ENCODE measurements around the gene CNTNAP5. TPM values are rescaled to one million over a fixed set of nuclear protein-coding genes. Genes with fewer than 3 reads are reported as not detected.

The CNTNAP5 gene
- total RNA-seq, 2 donors from 2014 or later = 0.11 TPM; not detected in 1

GRCh38 chr2:124602759-124603158 lies 577.7 kb downstream of the CNTNAP5 start:
- Histone ChIP-seq H3K9me3 (no peaks in the 10 kb centered on the region), H3K27ac (no peak overlapping the region), H3K4me3 (no peak overlapping the region), H3K27me3 (replicated peaks; ENCODE audit: insufficient read depth) (no peaks in the 10 kb centered on the region), H3K36me3 (no peaks in the 10 kb centered on the region), H3K4me1 (replicated peaks) (no peaks in the 10 kb centered on the region)
- TF ChIP-seq POLR2AphosphoS5 (IDR thresholded peaks at IDR 0.05) = no peak
- no peak for TF ChIP-seq POLR2A (IDR thresholded peaks at IDR 0.05)
- no peak for TF ChIP-seq CTCF (IDR thresholded peaks at IDR 0.05)
- no peak for DNase-seq (ENCODE audit: low spot score)
- intact Hi-C loops (cut with DNase I) = no loop called here

GRCh38 chr2:124604940-124605339 lies 579.9 kb downstream of the CNTNAP5 start:
- H3K4me3 ChIP-seq = no peak overlapping the region
- H3K9me3 ChIP-seq = no peaks in the 10 kb centered on the region
- no peaks in the 10 kb centered on the region for H3K36me3 ChIP-seq
- H3K27me3 ChIP-seq (replicated peaks; ENCODE audit: insufficient read depth) = no peaks in the 10 kb centered on the region
- H3K4me1 ChIP-seq (replicated peaks) = no peaks in the 10 kb centered on the region
- no peak for DNase-seq (ENCODE audit: low spot score)
- no peak overlapping the region for H3K27ac ChIP-seq
- intact Hi-C loops (cut with DNase I) = no loop called here
- 29% methylated on average over 2 of the region's 2 CpGs for WGBS
- TF ChIP-seq POLR2AphosphoS5 (IDR thresholded peaks at IDR 0.05) = no peak
- no peak for TF ChIP-seq POLR2A (IDR thresholded peaks at IDR 0.05)
- no peak for TF ChIP-seq CTCF (IDR thresholded peaks at IDR 0.05)

- Histone ChIP-seq H3K27me3 (replicated peaks; ENCODE audit: insufficient read depth) (no peaks in the 10 kb centered on the region), H3K9me3 (no peaks in the 10 kb centered on the region), H3K4me1 (replicated peaks) (no peaks in the 10 kb centered on the region), H3K27ac (no peak overlapping the region), H3K4me3 (no peak overlapping the region), H3K36me3 (no peaks in the 10 kb centered on the region)
- TF ChIP-seq CTCF (IDR thresholded peaks at IDR 0.05) (no peak), POLR2A (IDR thresholded peaks at IDR 0.05) (no peak), POLR2AphosphoS5 (IDR thresholded peaks at IDR 0.05) (no peak)
- WGBS = 47% methylated on average over 2 of the region's 2 CpGs
- no peak for DNase-seq (ENCODE audit: low spot score)
- intact Hi-C loops (cut with DNase I) = no loop called here
Observed at GRCh38 chr2:124607679-124608078, 582.6 kb downstream of the CNTNAP5 start.

DNA sequence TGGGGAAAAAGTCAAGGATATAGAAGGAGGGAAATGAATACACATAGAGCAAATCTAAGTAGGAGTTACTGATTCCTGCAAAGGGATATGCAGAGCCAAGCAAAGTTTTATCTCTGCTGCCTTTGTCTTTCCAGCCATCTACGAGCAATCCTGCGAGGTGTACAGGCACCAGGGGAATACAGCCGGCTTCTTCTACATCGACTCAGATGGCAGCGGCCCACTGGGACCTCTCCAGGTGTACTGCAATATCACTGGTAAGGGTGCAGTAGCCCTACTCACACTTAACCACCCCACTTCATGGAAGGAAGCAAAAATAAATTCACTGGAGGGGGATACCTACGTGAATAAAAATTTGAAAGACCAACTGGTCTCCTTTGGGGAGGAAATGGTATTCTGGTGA lies 584.6 kb downstream of the CNTNAP5 start:
- Histone ChIP-seq H3K27ac (no peak overlapping the region), H3K9me3 (no peaks in the 10 kb centered on the region), H3K4me1 (replicated peaks) (no peaks in the 10 kb centered on the region), H3K4me3 (no peak overlapping the region), H3K36me3 (no peaks in the 10 kb centered on the region), H3K27me3 (replicated peaks; ENCODE audit: insufficient read depth) (no peaks in the 10 kb centered on the region)
- intact Hi-C loops (cut with DNase I) = no loop called here
- TF ChIP-seq POLR2AphosphoS5 (IDR thresholded peaks at IDR 0.05) (no peak), CTCF (IDR thresholded peaks at IDR 0.05) (no peak), POLR2A (IDR thresholded peaks at IDR 0.05) (no peak)
- WGBS = 83% methylated on average over 6 of the region's 6 CpGs
- DNase-seq (ENCODE audit: low spot score) = no peak

GRCh38 chr2:124610141-124610540 lies 585.1 kb downstream of the CNTNAP5 start:
- intact Hi-C loops (cut with DNase I) = no loop called here
- Histone ChIP-seq H3K36me3 (no peaks in the 10 kb centered on the region), H3K27ac (no peak overlapping the region), H3K4me3 (no peak overlapping the region), H3K9me3 (no peaks in the 10 kb centered on the region), H3K27me3 (replicated peaks; ENCODE audit: insufficient read depth) (no peaks in the 10 kb centered on the region), H3K4me1 (replicated peaks) (no peaks in the 10 kb centered on the region)
- no peak for TF ChIP-seq CTCF (IDR thresholded peaks at IDR 0.05)
- TF ChIP-seq POLR2A (IDR thresholded peaks at IDR 0.05) = no peak
- no peak for TF ChIP-seq POLR2AphosphoS5 (IDR thresholded peaks at IDR 0.05)
- DNase-seq (ENCODE audit: low spot score) = no peak
